Endothelial cell of umbilical vein (primary cell): ENCODE data around the gene OBP2B. TPM values are rescaled to one million over a fixed set of nuclear protein-coding genes. Genes with fewer than 3 reads are reported as not detected.

Experiments
- BruUV-seq: library from RNA; stranded (reverse); fragments of 400-500 nt; replicated peaks from 2 replicates; lab custom pipeline; 2021; lab: Mats Ljungman, UMichigan
- CTCF ChIA-PET: fragments of 300-600, 350-600 bp; sonication (Branson Sonifier 250); formaldehyde crosslinking; loops from one replicate; lab custom pipeline; 2021; ENCODE audit warnings: antibody characterized with exemption, inconsistent platforms; lab: Charles Lee
- POLR2A ChIA-PET: fragments of 300-600, 350-600 bp; sonication (Branson Sonifier 250); formaldehyde crosslinking; loops from one replicate; lab custom pipeline; 2021; ENCODE audit warnings: antibody characterized with exemption, inconsistent platforms; lab: Charles Lee
- DNase-seq: peaks from one replicate; pipeline ENCODE4 v3.0.0-alpha.2; 2011; ENCODE audit warnings: low read depth, low spot score
- FAIRE-seq: peaks from 2 replicates; lab custom pipeline; 2011; peaks lifted over from hg19 to GRCh38; lab: Jason Lieb, UNC
- H2AFZ ChIP-seq: 2 replicates; pipeline ENCODE4 v1.6.0; 2012; ENCODE audit warnings: low read depth, low read length, control low read depth, inconsistent platforms
- H3K27ac ChIP-seq: 2 replicates; pipeline ENCODE4 v1.5.1; 2011; ENCODE audit warnings: low read depth, mild to moderate bottlenecking, control low read depth, low read length, moderate library complexity; ENCODE audit not compliant: insufficient read depth
- H3K27me3 ChIP-seq, 2 experiments: 2 replicates each; pipeline versions ENCODE4 v1.6.0 to v1.6.1; 2011; ENCODE audit warnings: low read length in 2 of 2, mixed read lengths in 1 of 2; ENCODE audit not compliant: control insufficient read depth in 2 of 2, insufficient read depth in 2 of 2
- H3K36me3 ChIP-seq, 2 experiments: 2 replicates in 1 of 2; 3 replicates in 1 of 2; pipeline ENCODE4 v1.5.1; 2011; ENCODE audit warnings: low read length in 2 of 2, mild to moderate bottlenecking in 1 of 2, moderate library complexity in 1 of 2; ENCODE audit not compliant: control insufficient read depth in 2 of 2, insufficient read depth in 2 of 2; ENCODE audit errors: extremely low read depth in 1 of 2
- H3K4me1 ChIP-seq: 3 replicates; pipeline ENCODE4 v1.5.1; 2011; ENCODE audit warnings: mild to moderate bottlenecking, low read length; ENCODE audit not compliant: control insufficient read depth, insufficient read depth; ENCODE audit errors: extremely low read depth
- H3K4me2 ChIP-seq: 2 replicates; pipeline ENCODE4 v1.6.1; 2011; ENCODE audit warnings: low read length, control low read depth, mixed read lengths; ENCODE audit not compliant: insufficient read depth
- H3K4me3 ChIP-seq, 3 experiments: fragments of 200-600 bp in 1 of 3; sonication (generic), shearing (Covaris generic) in 1 of 3; replicated peaks in 1 of 3; 2 replicates each; pipeline ENCODE4 v1.5.1; 2011 to 2016; ENCODE audit warnings: control low read depth in 3 of 3, low read length in 3 of 3, mild to moderate bottlenecking in 2 of 3, inconsistent platforms in 1 of 3, low read depth in 1 of 3, moderate library complexity in 1 of 3; ENCODE audit not compliant: insufficient read depth in 1 of 3
- H3K79me2 ChIP-seq: 2 replicates; pipeline ENCODE4 v1.6.0; 2012; ENCODE audit warnings: low read length, inconsistent platforms; ENCODE audit not compliant: control insufficient read depth, insufficient read depth
- H3K9ac ChIP-seq: replicated peaks from 2 replicates; pipeline ENCODE3; 2011; ENCODE audit warnings: low read length, control low read depth; ENCODE audit not compliant: insufficient read depth; ENCODE audit errors: extremely low read depth
- H3K9me1 ChIP-seq: replicated peaks from 3 replicates; pipeline ENCODE4 v1.6.0; 2011; ENCODE audit warnings: mild to moderate bottlenecking, low read length; ENCODE audit not compliant: control insufficient read depth, insufficient read depth; ENCODE audit errors: extremely low read depth
- H3K9me3 ChIP-seq: replicated peaks from 2 replicates; pipeline ENCODE4 v1.5.1; 2012; ENCODE audit warnings: low read length, inconsistent platforms; ENCODE audit not compliant: control insufficient read depth, insufficient read depth
- H4K20me1 ChIP-seq: replicated peaks from 2 replicates; pipeline ENCODE3; 2011; ENCODE audit warnings: mild to moderate bottlenecking, low read length; ENCODE audit not compliant: control insufficient read depth, insufficient read depth; ENCODE audit errors: extremely low read depth
- CTCF ChIP-seq, 2 donors: IDR thresholded peaks; 1 replicate in 1 of 2; 2 replicates in 1 of 2; pipeline ENCODE4 v1.5.1; 2011; ENCODE audit warnings: low read length in 2 of 2, mild to moderate bottlenecking in 2 of 2, moderate library complexity in 2 of 2, control low read depth in 1 of 2, inconsistent platforms in 1 of 2, low read depth in 1 of 2; ENCODE audit not compliant: insufficient read depth in 1 of 2; ENCODE audit errors: extremely low read depth in 1 of 2
- EZH2 ChIP-seq: IDR thresholded peaks from 2 replicates; pipeline ENCODE4 v1.6.1; 2012; ENCODE audit warnings: borderline replicate concordance, low read depth, mild to moderate bottlenecking, moderate library complexity, low read length, inconsistent platforms; ENCODE audit not compliant: severe bottlenecking
- FOS ChIP-seq: IDR thresholded peaks from 2 replicates; pipeline ENCODE4 v1.6.1; 2011; ENCODE audit warnings: mild to moderate bottlenecking, low read length, moderate library complexity, borderline replicate concordance; ENCODE audit not compliant: insufficient read depth
- GATA2 ChIP-seq: IDR thresholded peaks from 2 replicates; pipeline ENCODE4 v1.7.0; 2011; ENCODE audit warnings: low read depth, mild to moderate bottlenecking, moderate library complexity, mixed read lengths, low read length; ENCODE audit not compliant: insufficient read length, insufficient read depth
- MAX ChIP-seq: IDR thresholded peaks from 2 replicates; pipeline ENCODE4 v1.6.1; 2011; ENCODE audit not compliant: insufficient read depth, insufficient read length
- POLR2A ChIP-seq: IDR thresholded peaks from 2 replicates; pipeline ENCODE4 v1.6.1; 2012; ENCODE audit warnings: low read depth, mild to moderate bottlenecking, control low read depth, low read length
- dilution Hi-C: fragments of 300-500 bp; cut with MboI; formaldehyde crosslinking; loops from one replicate; pipeline ENCODE4 v1.15.0; 2019; ENCODE audit warnings: low sequenced_read_pairs; ENCODE audit not compliant: extremely low pct_ligation_motif_present
- intact Hi-C: fragments of 100-400 bp; cut with micrococcal nuclease; formaldehyde crosslinking; loops from one replicate; pipeline ENCODE4 v1.10.0; 2022
- polyA plus RNA-seq, 4 experiments: library from polyadenylated mRNA; depleted of rRNA in 3 of 4; stranded (reverse) in 3 of 4; unstranded in 1 of 4; fragments of >200 nt; gene quantifications; 2 replicates each; pipeline versions ENCODE4 v1.2.1 to v1.2.3, GENCODE V29; 2011 to 2012; ENCODE audit warnings: missing spikeins in 1 of 4
- total RNA-seq: library from RNA; stranded (reverse); gene quantifications from 2 replicates; pipeline ENCODE4 v1.2.3, GENCODE V29; 2021

OBP2B gene
- total and polyA plus RNA-seq, 2 donors (not counting 3 experiments of a cell fraction or from before 2014, with no cell fraction given), result not detected

GRCh38 chr9:133234577-133235322, 25.7 kb upstream of the OBP2B start:
- Histone ChIP-seq H3K9ac (no peak overlapping the region), H3K79me2 (no peaks in the 10 kb centered on the region), H3K27me3 (no peaks in the 10 kb centered on the region), H3K4me1 (peaks cover 19% of the 10 kb centered on the region), H4K20me1 (no peaks in the 10 kb centered on the region), H3K9me1 (no peaks in the 10 kb centered on the region), H3K9me3 (no peaks in the 10 kb centered on the region), H2AFZ (peak overlapping the region; percentile 58), H3K4me2 (no peak overlapping the region), H3K4me3 (no peak overlapping the region), H3K27ac (peak overlapping the region; percentile 74), H3K36me3 (no peaks in the 10 kb centered on the region)
- dilution Hi-C loops, result no loop called here
- ChIA-PET POLR2A (no interaction called here), CTCF (interaction anchor here (1.6 to 2.0 kb wide), 2 partner anchors 49 to 96 kb away, joined by 3 to 7 read pairs; no protein-coding TSS in a partner anchor)
- TSS peak; percentile 68 for BruUV-seq
- DNase-seq, result no peak
- TF ChIP-seq EZH2, result no peak
- no peak for TF ChIP-seq CTCF (IDR thresholded peaks at IDR 0.05; ENCODE audit: extremely low read depth in 1 of 2, insufficient read depth in 1 of 2, low read depth in 1 of 2, low read length in 2 of 2)
- TF ChIP-seq FOS, result no peak
- TF ChIP-seq POLR2A, result no peak
- TF ChIP-seq GATA2, result no peak
- TF ChIP-seq MAX, result no peak
- intact Hi-C loops, result no loop called here
- no peak for FAIRE-seq
